IPS-20b (cell line): ENCODE data around the gene TRIM15.
"Not testable (repeated sequence)": the region's sequence is repeated elsewhere in the genome, so short reads cannot be mapped to it uniquely, and the experiment has no call there.

Experiments
- H3K27ac ChIP-seq: one replicate; pipeline ENCODE4 v1.5.1; 2013; ENCODE audit warnings: low read length
- H3K27me3 ChIP-seq: 2 replicates; pipeline ENCODE4 v1.6.1; 2013; ENCODE audit warnings: mild to moderate bottlenecking, low read length, inconsistent platforms; ENCODE audit not compliant: insufficient read depth
- H3K36me3 ChIP-seq: 2 replicates; pipeline ENCODE4 v1.6.1; 2013; ENCODE audit warnings: low read depth, mild to moderate bottlenecking, inconsistent platforms, low read length, moderate library complexity; ENCODE audit not compliant: insufficient read depth
- H3K4me1 ChIP-seq: 2 replicates; pipeline ENCODE4 v1.6.1; 2013; ENCODE audit warnings: mild to moderate bottlenecking, control low read depth, inconsistent platforms, low read length, moderate library complexity; ENCODE audit not compliant: insufficient read depth
- H3K4me3 ChIP-seq: 2 replicates; pipeline ENCODE4 v1.5.1; 2013; ENCODE audit warnings: mild to moderate bottlenecking, low read length, inconsistent platforms
- H3K9ac ChIP-seq: 2 replicates; pipeline ENCODE4 v1.6.1; 2013; ENCODE audit warnings: low read depth, mild to moderate bottlenecking, inconsistent platforms, low read length, moderate library complexity
- H3K9me3 ChIP-seq: 2 replicates; pipeline ENCODE4 v1.6.1; 2013; ENCODE audit warnings: mild to moderate bottlenecking, low read depth, low read length, inconsistent platforms; ENCODE audit not compliant: insufficient read depth

TRIM15 gene

DNA sequence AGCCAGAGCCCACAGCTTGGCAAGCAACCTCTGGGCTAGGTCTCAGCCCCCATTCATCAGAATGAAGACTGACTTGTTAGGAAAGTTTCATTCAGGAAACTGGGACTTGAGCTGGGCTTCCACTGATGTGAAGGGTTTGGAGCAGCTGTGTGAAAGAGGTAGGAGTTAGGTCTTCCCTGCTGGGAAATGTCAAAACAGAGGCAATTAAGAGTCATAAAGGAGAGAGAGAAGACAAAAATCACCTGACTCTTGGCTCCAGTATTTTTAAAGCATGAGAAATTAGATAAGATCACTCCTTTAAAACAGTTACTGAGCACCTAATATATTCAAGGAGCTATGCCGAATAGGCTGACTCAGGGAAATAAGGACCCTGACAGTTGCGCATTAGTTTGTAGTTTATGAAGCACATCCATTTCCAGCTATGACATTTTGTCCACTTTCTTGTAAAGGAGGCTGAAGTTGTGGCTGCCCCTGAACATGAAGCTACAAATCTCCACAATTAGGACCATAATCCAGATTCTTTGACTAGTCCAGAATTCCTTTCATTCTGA, 31.3 kb upstream of the TRIM15 start:
- no peaks in the 10 kb centered on the region for H3K4me1 ChIP-seq
- no peak overlapping the region for H3K9ac ChIP-seq
- H3K9me3 ChIP-seq: no peaks in the 10 kb centered on the region
- H3K4me3 ChIP-seq: no peak overlapping the region
- peaks cover 53% of the 10 kb centered on the region for H3K27me3 ChIP-seq
- H3K36me3 ChIP-seq: no peaks in the 10 kb centered on the region
- H3K27ac ChIP-seq: no peak overlapping the region

DNA sequence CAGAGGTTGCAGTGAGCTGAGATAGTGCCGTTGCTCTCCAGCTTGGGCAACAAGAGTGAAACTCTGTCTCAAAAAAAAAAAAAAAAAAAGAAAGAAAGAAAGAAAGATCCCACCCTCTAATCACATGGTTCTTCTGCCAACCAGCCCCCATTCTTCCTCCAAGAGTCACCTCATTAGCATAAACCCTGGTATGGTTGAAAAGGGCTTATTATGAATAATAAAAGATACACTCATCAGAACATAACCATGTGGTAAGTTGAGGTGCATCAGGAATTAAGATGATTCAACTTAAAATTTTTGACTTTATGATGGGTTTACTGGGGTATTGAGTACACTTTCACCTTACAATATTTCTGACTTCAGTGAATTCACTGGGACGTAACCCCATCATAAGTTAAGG, 28.2 kb upstream of the TRIM15 start:
- Histone ChIP-seq H3K27ac (no peak overlapping the region), H3K9ac (no peak overlapping the region), H3K36me3 (no peaks in the 10 kb centered on the region), H3K27me3 (peaks cover 22% of the 10 kb centered on the region), H3K9me3 (no peaks in the 10 kb centered on the region), H3K4me3 (no peak overlapping the region), H3K4me1 (no peaks in the 10 kb centered on the region)

DNA sequence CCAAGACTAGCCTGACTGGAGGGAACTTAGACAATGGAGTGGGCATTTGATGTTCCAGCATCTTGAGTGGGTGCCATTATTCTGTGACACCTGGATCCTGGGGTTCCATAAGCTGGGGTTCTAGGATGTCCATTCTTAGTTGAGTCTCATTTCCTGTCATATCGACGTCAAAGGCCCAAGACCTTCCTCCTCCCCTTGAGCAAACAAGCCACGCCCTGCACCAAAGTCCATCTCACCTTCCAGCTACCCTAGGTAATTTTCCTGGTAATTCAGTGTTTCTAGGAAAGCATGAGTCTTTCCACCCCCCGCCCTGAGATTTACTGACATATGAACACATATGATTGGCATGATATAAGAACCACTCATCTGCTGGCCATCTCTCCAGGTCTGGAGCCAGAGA, 27.6 kb upstream of the TRIM15 start, which contains the start of gene TRIM40:
TSS of gene TRIM40 (plus strand) at position 384 of the 400 bp plus-strand sequence. CDS start 897 bp downstream, outside the sequence.
- H3K36me3 ChIP-seq: no peaks in the 10 kb centered on the region
- H3K4me1 ChIP-seq: no peaks in the 10 kb centered on the region
- H3K4me3 ChIP-seq: no peak within 1 kb of the TSS
- no peak within 1 kb of the TSS for H3K27ac ChIP-seq
- H3K27me3 ChIP-seq: peaks cover 16% of the 10 kb centered on the region
- no peak within 1 kb of the TSS for H3K9ac ChIP-seq
- H3K9me3 ChIP-seq: no peaks in the 10 kb centered on the region

DNA sequence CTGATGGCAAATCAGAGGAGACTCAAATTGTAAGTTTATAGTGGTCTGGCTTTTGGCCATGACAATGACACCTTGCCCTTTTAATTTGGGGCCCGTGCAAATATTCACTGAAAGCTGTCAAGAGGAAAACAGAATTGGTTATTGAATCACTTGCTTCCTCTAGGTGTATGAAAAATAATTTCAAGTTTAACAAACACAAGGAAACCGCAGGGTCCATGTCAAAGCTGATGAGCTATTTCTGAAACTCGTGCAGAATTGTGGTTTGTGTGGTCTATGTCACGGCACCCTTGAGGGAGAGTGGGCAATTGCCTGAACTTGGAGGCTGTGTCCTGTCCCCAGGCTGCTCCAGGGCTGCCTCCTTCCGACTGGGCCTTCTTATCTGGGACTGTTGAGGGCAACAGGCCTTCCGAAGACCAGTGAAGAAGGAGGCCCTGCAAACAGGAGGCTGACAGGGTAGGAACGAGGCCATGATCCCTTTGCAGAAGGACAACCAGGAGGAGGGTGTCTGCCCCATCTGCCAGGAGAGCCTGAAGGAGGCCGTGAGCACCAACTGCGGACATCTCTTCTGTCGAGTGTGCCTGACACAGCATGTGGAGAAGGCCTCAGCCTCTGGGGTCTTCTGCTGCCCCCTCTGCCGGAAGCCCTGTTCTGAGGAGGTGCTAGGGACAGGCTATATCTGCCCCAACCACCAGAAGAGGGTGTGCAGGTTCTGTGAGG, 26.6 kb upstream of the TRIM15 start:
- Histone ChIP-seq H3K27ac (no peak overlapping the region), H3K4me1 (no peaks in the 10 kb centered on the region), H3K9me3 (no peaks in the 10 kb centered on the region), H3K27me3 (peaks cover 7% of the 10 kb centered on the region; the same call in 1 of the 2 replicates), H3K9ac (no peak overlapping the region), H3K36me3 (no peaks in the 10 kb centered on the region), H3K4me3 (no peak overlapping the region)

DNA sequence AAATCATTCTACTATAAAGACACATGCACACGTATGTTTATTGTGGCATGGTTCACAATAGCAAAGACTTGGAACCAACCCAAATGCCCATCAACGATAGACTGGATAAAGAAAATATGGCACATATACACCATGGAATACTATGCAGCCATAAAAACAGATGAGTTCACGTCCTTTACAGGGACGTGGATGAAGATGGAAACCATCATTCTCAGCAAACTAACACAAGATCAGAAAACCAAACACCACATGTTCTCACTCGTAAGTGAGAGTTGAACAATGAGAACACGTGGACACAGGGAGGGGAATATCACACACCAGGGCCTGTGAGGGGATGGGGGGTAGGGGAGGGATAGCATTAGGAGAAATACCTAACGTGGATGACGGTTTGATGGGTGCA, 23.1 kb upstream of the TRIM15 start:
- not testable (repeated sequence) for H3K9me3 ChIP-seq, H3K9ac ChIP-seq, H3K4me1 ChIP-seq, H3K27ac ChIP-seq, H3K36me3 ChIP-seq, H3K27me3 ChIP-seq, H3K4me3 ChIP-seq

- Histone ChIP-seq H3K27ac (no peak overlapping the region), H3K9me3 (no peaks in the 10 kb centered on the region), H3K9ac (no peak overlapping the region), H3K4me3 (no peak overlapping the region), H3K4me1 (peaks cover 5% of the 10 kb centered on the region; the same call in 1 of the 2 replicates), H3K27me3 (no peaks in the 10 kb centered on the region), H3K36me3 (no peaks in the 10 kb centered on the region)
Observed at GRCh38 chr6:30142665-30143064, 20.7 kb upstream of the TRIM15 start.

GRCh38 chr6:30143780-30144179, 19.6 kb upstream of the TRIM15 start:
- H3K4me1 ChIP-seq: peaks cover 5% of the 10 kb centered on the region; the same call in 1 of the 2 replicates
- no peaks in the 10 kb centered on the region for H3K27me3 ChIP-seq
- H3K27ac ChIP-seq: no peak overlapping the region
- no peaks in the 10 kb centered on the region for H3K9me3 ChIP-seq
- no peak overlapping the region for H3K9ac ChIP-seq
- H3K36me3 ChIP-seq: no peaks in the 10 kb centered on the region
- no peak overlapping the region for H3K4me3 ChIP-seq

- H3K9ac ChIP-seq: no peak overlapping the region
- H3K4me1 ChIP-seq: peaks cover 5% of the 10 kb centered on the region; the same call in 1 of the 2 replicates
- H3K27me3 ChIP-seq: no peaks in the 10 kb centered on the region
- H3K27ac ChIP-seq: no peak overlapping the region
- no peak overlapping the region for H3K4me3 ChIP-seq
- no peaks in the 10 kb centered on the region for H3K9me3 ChIP-seq
- no peaks in the 10 kb centered on the region for H3K36me3 ChIP-seq
Observed at GRCh38 chr6:30144811-30145210, 18.5 kb upstream of the TRIM15 start.

DNA sequence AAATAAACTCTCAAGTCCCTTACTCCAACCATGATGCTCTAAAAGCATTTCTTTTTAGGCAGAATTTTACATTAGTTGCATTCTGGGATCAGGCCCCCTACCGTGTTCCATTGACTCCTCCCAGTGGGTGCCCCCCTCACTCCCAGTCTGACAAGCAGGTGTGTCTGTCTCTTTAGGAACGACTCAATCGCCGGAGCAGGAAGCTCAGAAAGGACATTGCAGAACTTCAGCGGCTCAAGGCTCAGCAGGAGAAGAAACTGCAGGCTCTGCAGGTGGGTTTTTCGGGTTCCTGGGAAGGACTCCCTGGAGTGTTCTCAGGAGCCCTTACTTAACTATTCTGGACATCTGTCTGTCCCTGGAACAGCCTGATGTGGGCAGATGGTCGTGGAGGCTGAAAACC, 17.5 kb upstream of the TRIM15 start:
- Histone ChIP-seq H3K27ac (no peak overlapping the region), H3K27me3 (no peaks in the 10 kb centered on the region), H3K4me3 (no peak overlapping the region), H3K9ac (no peak overlapping the region), H3K36me3 (no peaks in the 10 kb centered on the region), H3K9me3 (no peaks in the 10 kb centered on the region), H3K4me1 (peaks cover 5% of the 10 kb centered on the region; the same call in 1 of the 2 replicates)

- Histone ChIP-seq H3K27ac (no peak overlapping the region), H3K36me3 (no peaks in the 10 kb centered on the region), H3K9ac (no peak overlapping the region), H3K27me3 (no peaks in the 10 kb centered on the region), H3K4me3 (no peak overlapping the region), H3K4me1 (peaks cover 5% of the 10 kb centered on the region; the same call in 1 of the 2 replicates), H3K9me3 (no peaks in the 10 kb centered on the region)
Observed at GRCh38 chr6:30147096-30147495, 16.2 kb upstream of the TRIM15 start.

- peaks cover 5% of the 10 kb centered on the region; the same call in 1 of the 2 replicates for H3K4me1 ChIP-seq
- H3K36me3 ChIP-seq: no peaks in the 10 kb centered on the region
- H3K4me3 ChIP-seq: no peak overlapping the region
- H3K27me3 ChIP-seq: no peaks in the 10 kb centered on the region
- no peak overlapping the region for H3K9ac ChIP-seq
- H3K27ac ChIP-seq: no peak overlapping the region
- no peaks in the 10 kb centered on the region for H3K9me3 ChIP-seq
Observed at GRCh38 chr6:30149234-30149633, 14.1 kb upstream of the TRIM15 start.

- Histone ChIP-seq H3K36me3 (no peaks in the 10 kb centered on the region), H3K4me1 (peaks cover 5% of the 10 kb centered on the region; the same call in 1 of the 2 replicates), H3K9me3 (no peaks in the 10 kb centered on the region), H3K27me3 (peaks cover 6% of the 10 kb centered on the region; the same call in 1 of the 2 replicates), H3K4me3 (no peak overlapping the region), H3K27ac (no peak overlapping the region), H3K9ac (no peak overlapping the region)
Observed at GRCh38 chr6:30149858-30150550, 13.3 kb upstream of the TRIM15 start.
